Natural killer cell (primary cell): ENCODE measurements around the gene SND1. TPM values are rescaled to one million over a fixed set of nuclear protein-coding genes. Genes with fewer than 3 reads are reported as not detected.
A peak's percentile ranks its signal among the peaks of the same experiment; 100 is the strongest.

Source experiments
- ATAC-seq, 3 donors: fragments of 150-1000 bp in 2 of 3; fragments of 200-7000 bp in 1 of 3; cut with Tn5 transposase; 1 replicate in 1 of 3; 2 replicates in 2 of 3; pipeline ENCODE4 v1.10.0; 2021; ENCODE audit warnings: mild to moderate bottlenecking in 2 of 3, moderate library complexity in 2 of 3
- DNase-seq, 2 donors: peaks; one replicate each; pipeline versions ENCODE4 v3.0.0 to v3.0.0-alpha.2; 2013 to 2021; ENCODE audit warnings: mixed read lengths in 1 of 2
- H3K27ac ChIP-seq: one replicate; pipeline ENCODE4 v1.5.1; 2013; ENCODE audit warnings: mild to moderate bottlenecking, low read length
- H3K27me3 ChIP-seq: one replicate; pipeline ENCODE4 v1.6.1; 2013; ENCODE audit warnings: low read length; ENCODE audit not compliant: control insufficient read depth, insufficient read depth
- H3K36me3 ChIP-seq: one replicate; pipeline ENCODE4 v1.6.1; 2013; ENCODE audit warnings: low read length; ENCODE audit not compliant: control insufficient read depth, insufficient read depth
- H3K4me1 ChIP-seq: one replicate; pipeline ENCODE4 v1.6.1; 2013; ENCODE audit warnings: low read length; ENCODE audit not compliant: control insufficient read depth, insufficient read depth
- H3K4me3 ChIP-seq: one replicate; pipeline ENCODE4 v1.5.1; 2013; ENCODE audit warnings: low read length
- H3K9me3 ChIP-seq: one replicate; pipeline ENCODE4 v1.6.1; 2013; ENCODE audit warnings: low read length; ENCODE audit not compliant: control insufficient read depth, insufficient read depth
- H3K27ac Mint-ChIP-seq, 2 donors: one replicate each; pipeline ENCODE4 v1.8.0; 2022; ENCODE audit warnings: mild to moderate bottlenecking in 2 of 2, mixed read lengths in 2 of 2, moderate library complexity in 1 of 2
- H3K27me3 Mint-ChIP-seq, 2 donors: one replicate each; pipeline ENCODE4 v1.8.0; 2022; ENCODE audit warnings: low read depth in 2 of 2, mixed read lengths in 2 of 2
- H3K36me3 Mint-ChIP-seq: one replicate; pipeline ENCODE4 v1.8.0; 2022; ENCODE audit warnings: mixed read lengths
- H3K4me1 Mint-ChIP-seq, 2 donors: one replicate each; pipeline ENCODE4 v1.8.0; 2022; ENCODE audit warnings: mixed read lengths in 2 of 2
- H3K4me3 Mint-ChIP-seq: one replicate; pipeline ENCODE4 v1.8.0; 2022; ENCODE audit warnings: mild to moderate bottlenecking, moderate library complexity, mixed read lengths
- H3K9me3 Mint-ChIP-seq, 2 donors: one replicate each; pipeline ENCODE4 v1.8.0; 2022; ENCODE audit warnings: mixed read lengths in 2 of 2
- WGBS: methylation state at CpG from one replicate; pipeline ENCODE4 v1.1.7; 2013; ENCODE audit warnings: missing lambda C conversion rate; ENCODE audit not compliant: insufficient coverage; 5-methylcytosine and 5-hydroxymethylcytosine counted together
- intact Hi-C: fragments of 100-400 bp; cut with micrococcal nuclease; formaldehyde crosslinking; loops from one replicate; pipeline ENCODE4 v1.14.2; 2022
- total RNA-seq, 4 donors: library from RNA; stranded (reverse); fragments of 120-200 nt in 1 of 4; gene quantifications; one replicate each; pipeline versions ENCODE4 v1.2.3 to v1.2.4, GENCODE V29; 2013 to 2022
- TF ChIP-seq, protein P1 (sequence below): fragments of 200-600 bp; IDR thresholded peaks from one replicate; pipeline ENCODE4 v1.8.0; 2022; ENCODE audit warnings: antibody characterized with exemption

The SND1 gene
- total RNA-seq, 3 donors from 2014 or later (not counting 1 experiment from before 2014, with no cell fraction given), result 149 to 188 (median 149) TPM

DNA sequence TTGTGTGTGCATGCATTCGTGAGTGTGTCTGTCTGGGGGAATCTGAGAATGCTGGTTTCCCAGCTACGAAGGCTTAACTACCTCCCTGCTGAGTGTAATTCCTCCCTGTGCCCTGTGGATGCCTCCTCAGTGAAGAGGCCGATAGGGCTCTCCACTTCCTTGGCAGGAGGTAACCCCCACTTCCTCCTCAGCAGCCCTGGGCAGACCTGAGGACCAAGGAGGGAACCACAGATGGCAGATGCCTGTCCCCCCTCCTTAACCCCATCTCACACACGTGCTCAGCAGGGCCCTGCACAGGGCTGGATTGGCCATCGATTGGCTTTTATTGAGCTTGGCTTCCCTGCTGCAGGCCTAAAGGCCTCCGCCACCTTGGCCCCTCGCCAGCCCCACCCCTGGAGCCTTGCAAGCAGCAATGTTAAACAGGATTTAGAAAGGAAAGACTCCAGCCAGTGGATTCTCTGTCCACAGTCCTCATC is 424.8 kb downstream of the SND1 start:
- no peak overlapping the region for H3K4me3 Mint-ChIP-seq
- H3K27me3 Mint-ChIP-seq, result no peaks in the 10 kb centered on the region
- Histone ChIP-seq H3K4me3 (no peak overlapping the region), H3K27me3 (no peaks in the 10 kb centered on the region), H3K4me1 (peaks cover 2% of the 10 kb centered on the region), H3K9me3 (no peaks in the 10 kb centered on the region), H3K36me3 (peaks cover 37% of the 10 kb centered on the region), H3K27ac (no peak overlapping the region)
- DNase-seq (no peak), ATAC-seq (no peak)
- no peaks in the 10 kb centered on the region for H3K9me3 Mint-ChIP-seq
- H3K36me3 Mint-ChIP-seq, result no peaks in the 10 kb centered on the region
- peaks cover 5 to 11% of the 10 kb centered on the region in 2 donors for H3K4me1 Mint-ChIP-seq
- intact Hi-C loops, result no loop called here
- TF ChIP-seq, protein P1, sequence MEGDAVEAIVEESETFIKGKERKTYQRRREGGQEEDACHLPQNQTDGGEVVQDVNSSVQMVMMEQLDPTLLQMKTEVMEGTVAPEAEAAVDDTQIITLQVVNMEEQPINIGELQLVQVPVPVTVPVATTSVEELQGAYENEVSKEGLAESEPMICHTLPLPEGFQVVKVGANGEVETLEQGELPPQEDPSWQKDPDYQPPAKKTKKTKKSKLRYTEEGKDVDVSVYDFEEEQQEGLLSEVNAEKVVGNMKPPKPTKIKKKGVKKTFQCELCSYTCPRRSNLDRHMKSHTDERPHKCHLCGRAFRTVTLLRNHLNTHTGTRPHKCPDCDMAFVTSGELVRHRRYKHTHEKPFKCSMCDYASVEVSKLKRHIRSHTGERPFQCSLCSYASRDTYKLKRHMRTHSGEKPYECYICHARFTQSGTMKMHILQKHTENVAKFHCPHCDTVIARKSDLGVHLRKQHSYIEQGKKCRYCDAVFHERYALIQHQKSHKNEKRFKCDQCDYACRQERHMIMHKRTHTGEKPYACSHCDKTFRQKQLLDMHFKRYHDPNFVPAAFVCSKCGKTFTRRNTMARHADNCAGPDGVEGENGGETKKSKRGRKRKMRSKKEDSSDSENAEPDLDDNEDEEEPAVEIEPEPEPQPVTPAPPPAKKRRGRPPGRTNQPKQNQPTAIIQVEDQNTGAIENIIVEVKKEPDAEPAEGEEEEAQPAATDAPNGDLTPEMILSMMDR, result no peak
- peak overlapping the region in 1 of 2 donors; percentile 11 for H3K27ac Mint-ChIP-seq
- WGBS, result 67% methylated on average over 7 of the region's 7 CpGs

DNA sequence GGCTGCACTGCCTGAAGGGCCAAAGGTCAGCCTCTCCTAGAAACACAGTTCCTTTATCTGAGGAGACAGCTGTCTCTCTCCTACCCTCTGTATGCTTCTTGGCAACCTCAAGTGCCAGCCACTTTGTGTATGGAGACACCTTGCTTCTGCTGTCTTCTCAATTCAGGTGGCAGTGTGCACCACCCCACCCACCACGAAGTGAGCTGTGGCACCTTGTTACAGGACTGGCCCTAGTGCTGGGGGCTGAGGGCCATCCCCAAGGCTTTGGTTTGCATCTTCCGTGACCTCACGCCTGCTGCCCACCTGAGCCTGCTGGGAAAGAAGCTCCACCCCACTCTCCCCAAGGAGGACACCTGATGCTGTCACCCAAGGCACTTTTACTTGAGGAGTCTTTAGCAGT is 426.3 kb downstream of the SND1 start:
- peaks cover 48% of the 10 kb centered on the region for H3K36me3 ChIP-seq
- no peak overlapping the region for H3K4me3 ChIP-seq
- Mint-ChIP-seq H3K9me3 (no peaks in the 10 kb centered on the region), H3K27ac (no peak overlapping the region), H3K36me3 (no peaks in the 10 kb centered on the region), H3K4me1 (peaks cover 0 to 9% of the 10 kb centered on the region in 2 donors), H3K27me3 (no peaks in the 10 kb centered on the region), H3K4me3 (no peak overlapping the region)
- no peaks in the 10 kb centered on the region for H3K9me3 ChIP-seq
- ATAC-seq, result no peak
- no peaks in the 10 kb centered on the region for H3K27me3 ChIP-seq
- 97% methylated on average over 3 of the region's 3 CpGs for WGBS
- TF ChIP-seq, protein P1, result no peak
- no peak for DNase-seq
- H3K27ac ChIP-seq, result no peak overlapping the region
- intact Hi-C loops, result no loop called here
- H3K4me1 ChIP-seq, result no peaks in the 10 kb centered on the region

- intact Hi-C loops, result no loop called here
- 97% methylated on average over 7 of the region's 7 CpGs for WGBS
- Histone ChIP-seq H3K36me3 (peaks cover 55% of the 10 kb centered on the region), H3K27ac (no peak overlapping the region), H3K4me3 (no peak overlapping the region), H3K4me1 (no peaks in the 10 kb centered on the region), H3K27me3 (no peaks in the 10 kb centered on the region), H3K9me3 (no peaks in the 10 kb centered on the region)
- H3K36me3 Mint-ChIP-seq, result no peaks in the 10 kb centered on the region
- ATAC-seq (no peak), DNase-seq (no peak)
- H3K9me3 Mint-ChIP-seq, result no peaks in the 10 kb centered on the region
- no peak overlapping the region for H3K4me3 Mint-ChIP-seq
- TF ChIP-seq, protein P1, result no peak
- H3K27me3 Mint-ChIP-seq, result no peaks in the 10 kb centered on the region
- H3K27ac Mint-ChIP-seq, result no peak overlapping the region
- H3K4me1 Mint-ChIP-seq, result no peaks in the 10 kb centered on the region
Observed at GRCh38 chr7:128080169-128080568, 428.2 kb downstream of the SND1 start.

DNA sequence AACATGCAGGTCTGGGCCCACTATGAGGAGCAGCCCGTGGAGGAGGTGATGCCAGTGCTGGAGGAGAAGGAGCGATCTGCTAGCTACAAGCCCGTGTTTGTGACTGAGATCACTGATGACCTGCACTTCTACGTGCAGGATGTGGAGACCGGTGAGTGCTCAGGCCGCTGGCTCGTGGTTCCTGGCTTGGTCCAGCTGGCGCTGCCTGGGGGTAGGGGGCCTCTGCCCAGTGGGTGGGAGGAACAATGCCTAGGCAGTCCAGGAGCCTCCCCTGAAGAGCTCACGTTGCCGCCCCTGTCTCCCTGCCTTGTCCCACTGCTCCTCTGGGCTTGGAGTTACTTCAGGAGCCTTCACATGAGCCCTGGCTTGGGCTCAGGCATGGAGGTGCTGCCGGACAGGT is 429.4 kb downstream of the SND1 start:
- Mint-ChIP-seq H3K9me3 (no peaks in the 10 kb centered on the region), H3K4me1 (no peaks in the 10 kb centered on the region), H3K36me3 (no peaks in the 10 kb centered on the region), H3K27ac (no peak overlapping the region), H3K27me3 (no peaks in the 10 kb centered on the region), H3K4me3 (no peak overlapping the region)
- TF ChIP-seq, protein P1, result no peak
- Histone ChIP-seq H3K4me3 (no peak overlapping the region), H3K27me3 (no peaks in the 10 kb centered on the region), H3K9me3 (no peaks in the 10 kb centered on the region), H3K36me3 (peaks cover 66% of the 10 kb centered on the region), H3K4me1 (no peaks in the 10 kb centered on the region), H3K27ac (no peak overlapping the region)
- no peak for ATAC-seq
- intact Hi-C loops, result no loop called here
- WGBS, result 96% methylated on average over 11 of the region's 11 CpGs
- no peak for DNase-seq
